ENCODE data around the gene FITM1.

Gene FITM1, protein sequence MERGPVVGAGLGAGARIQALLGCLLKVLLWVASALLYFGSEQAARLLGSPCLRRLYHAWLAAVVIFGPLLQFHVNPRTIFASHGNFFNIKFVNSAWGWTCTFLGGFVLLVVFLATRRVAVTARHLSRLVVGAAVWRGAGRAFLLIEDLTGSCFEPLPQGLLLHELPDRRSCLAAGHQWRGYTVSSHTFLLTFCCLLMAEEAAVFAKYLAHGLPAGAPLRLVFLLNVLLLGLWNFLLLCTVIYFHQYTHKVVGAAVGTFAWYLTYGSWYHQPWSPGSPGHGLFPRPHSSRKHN

DNA sequence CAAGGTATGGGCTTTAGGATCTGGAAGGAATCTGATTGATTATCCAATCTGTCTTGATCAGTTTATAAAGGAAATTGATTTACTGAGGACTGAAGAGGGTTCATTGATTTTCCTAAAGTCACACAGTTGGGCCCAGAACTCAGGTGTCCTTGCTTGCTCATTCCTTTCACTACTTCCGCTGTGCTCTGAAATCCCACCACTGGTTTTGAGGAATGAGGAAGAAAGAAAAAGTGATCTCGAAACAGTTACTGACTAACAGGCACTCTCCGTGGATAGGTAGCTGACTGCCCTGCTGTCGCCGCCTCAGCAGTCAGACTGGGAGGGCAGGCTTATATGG is at the start of gene FITM1:
FITM1 (plus strand) TSS at position 280 of the 337 bp plus-strand sequence. CDS start 905 bp downstream, outside the sequence.
- in situ Hi-C loops (cut with HindIII; ENCODE audit: low pct_ligation_motif_present, low pct_unique_long_range_greater_than_20kb, low sequenced_read_pairs): no loop called here

DNA sequence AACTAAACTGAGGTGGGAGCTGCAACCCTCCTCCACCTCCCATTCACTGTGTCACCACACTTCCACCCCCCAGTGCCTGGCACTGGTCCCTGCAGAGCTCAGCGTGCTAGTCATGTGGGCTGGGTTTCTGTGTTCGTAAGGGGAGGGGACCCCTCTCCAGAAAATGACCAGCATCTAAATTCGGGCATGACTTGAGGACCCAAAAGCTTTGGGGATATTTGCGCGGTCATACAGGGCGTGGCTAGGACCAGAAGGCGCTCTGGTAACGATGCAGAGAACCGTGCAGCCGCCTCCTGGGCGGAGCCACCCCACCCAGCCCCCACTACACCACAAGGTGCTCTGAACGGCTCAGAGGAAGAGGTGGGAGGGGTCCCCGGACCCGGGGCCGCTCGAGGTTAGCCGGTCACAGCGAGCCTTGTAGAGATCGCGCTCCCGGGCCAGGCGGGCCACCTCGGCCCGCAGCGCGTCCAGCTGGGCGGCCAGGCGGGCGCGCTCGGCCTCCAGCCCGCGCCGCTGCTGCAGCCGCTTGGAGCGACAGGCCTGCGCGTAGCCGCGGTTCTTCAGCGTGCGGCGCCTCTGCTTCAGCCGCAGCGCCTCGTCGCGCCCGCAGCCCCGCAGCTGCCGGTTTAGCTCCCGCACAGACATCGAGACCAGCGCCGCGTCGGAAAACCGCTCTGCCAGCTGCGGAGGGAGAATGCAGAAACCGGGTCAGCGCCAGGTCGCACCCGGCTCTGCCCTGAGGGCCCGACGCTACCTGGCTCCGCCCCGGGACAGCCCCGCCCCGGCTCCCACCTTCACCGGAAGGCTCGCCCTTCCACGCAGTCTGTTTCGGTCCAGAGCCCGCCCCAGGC is 49.3 kb upstream of the FITM1 start:
- in situ Hi-C loops (cut with HindIII; ENCODE audit: low pct_ligation_motif_present, low pct_unique_long_range_greater_than_20kb, low sequenced_read_pairs): no loop called here
- DNase-seq: peak; percentile 11

More for the DNA sequence above, at the start of gene FITM1:
- DNase-seq: no peak

DNA sequence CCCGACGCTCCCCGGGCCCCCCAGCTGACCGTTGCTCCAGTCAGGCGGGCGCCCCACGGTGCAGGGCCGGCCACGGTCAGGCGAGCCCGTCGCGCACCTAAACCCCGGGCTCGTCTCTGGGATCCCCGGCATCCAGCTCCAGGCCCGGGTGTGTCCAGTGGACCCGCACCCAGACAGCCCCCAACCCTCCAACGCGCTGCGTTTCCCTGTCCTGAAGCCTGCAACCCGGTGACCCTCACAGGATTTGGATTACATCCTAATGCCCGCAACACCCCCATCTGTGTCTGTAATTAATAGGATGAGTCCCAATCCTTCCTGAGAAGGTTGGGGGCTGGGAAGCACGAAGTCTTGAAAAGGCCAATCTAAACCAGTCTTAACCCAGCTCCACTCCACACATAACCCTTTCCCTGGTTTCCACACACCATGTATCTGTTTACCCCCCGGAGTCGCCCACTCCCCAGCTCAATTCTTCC is 48.7 kb upstream of the FITM1 start:
- in situ Hi-C loops (cut with HindIII; ENCODE audit: low pct_ligation_motif_present, low pct_unique_long_range_greater_than_20kb, low sequenced_read_pairs): no loop called here
- DNase-seq: no peak

DNA sequence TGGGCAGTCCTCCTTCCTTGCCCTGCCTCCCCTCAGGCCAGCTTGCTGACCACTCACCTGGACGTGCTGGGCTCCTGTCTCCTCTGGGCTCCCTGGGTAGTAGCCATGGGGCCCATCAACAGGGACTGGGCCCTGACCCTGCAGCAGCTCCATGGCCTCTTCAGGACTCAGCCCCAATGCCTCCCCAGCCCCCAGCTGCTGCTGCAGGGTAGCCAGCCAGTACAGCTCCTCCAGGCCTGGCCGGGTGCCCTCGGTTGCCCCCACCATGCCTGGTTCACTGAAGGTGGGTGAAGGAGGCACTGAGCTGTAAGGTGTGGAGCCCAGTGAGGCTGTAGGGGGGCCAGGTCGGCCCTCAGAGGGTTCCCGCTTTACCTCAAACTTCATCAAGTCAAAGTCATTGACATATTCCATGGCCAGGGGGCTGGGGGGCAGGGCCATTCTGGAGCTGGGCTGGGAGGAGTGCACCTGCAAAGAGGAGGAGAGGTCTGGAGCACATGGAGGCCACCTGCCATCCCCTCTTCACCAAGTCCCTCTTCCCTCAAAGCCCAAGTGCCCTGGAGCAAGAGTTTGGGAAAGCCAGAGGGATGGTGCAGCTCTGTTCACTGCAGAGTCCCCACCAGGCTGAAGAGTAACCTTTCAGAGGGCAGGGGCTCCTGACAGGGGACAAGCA is 47.9 kb upstream of the FITM1 start:
- in situ Hi-C loops (cut with HindIII; ENCODE audit: low pct_ligation_motif_present, low pct_unique_long_range_greater_than_20kb, low sequenced_read_pairs): no loop called here
- DNase-seq: no peak

DNA sequence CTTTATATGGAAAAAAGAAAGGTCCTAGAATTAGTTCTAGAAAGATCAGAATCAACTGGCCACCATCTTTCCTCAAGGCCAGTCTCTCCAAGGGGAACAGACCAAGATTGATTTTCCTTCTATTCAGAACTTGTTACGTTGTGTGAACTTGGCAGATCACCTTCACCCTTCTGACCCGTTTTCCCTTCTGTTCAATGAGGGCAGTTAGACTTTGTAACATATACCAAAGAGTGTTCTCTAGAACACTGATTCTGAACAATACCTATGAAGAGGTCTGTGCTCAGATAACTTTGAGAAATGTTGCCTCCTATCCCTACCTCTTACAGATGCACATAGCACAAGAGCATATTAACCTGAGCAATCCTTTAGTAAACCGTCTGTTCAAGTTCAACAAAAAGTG is 47.0 kb upstream of the FITM1 start:
- DNase-seq: no peak
- in situ Hi-C loops (cut with HindIII; ENCODE audit: low pct_ligation_motif_present, low pct_unique_long_range_greater_than_20kb, low sequenced_read_pairs): no loop called here

DNA sequence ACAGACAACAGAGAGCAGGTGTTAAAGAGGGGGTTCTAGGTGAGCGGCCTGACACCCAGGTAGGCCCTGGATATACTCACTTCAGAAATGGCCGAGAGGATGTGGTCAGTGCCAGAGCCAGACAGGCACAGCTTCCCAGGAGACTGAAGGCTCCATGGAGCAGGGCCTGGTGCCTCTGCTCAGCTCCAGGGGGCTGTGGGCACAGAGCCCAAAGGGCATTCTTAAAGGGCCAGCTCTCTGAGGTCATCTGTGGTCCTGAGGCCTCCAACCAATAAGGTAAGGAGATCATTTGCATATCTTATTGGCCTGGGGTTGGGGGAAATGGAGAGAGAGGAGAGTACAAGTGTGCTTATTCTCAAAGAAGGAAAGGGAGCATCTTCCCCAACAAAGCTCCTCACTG is 46.0 kb upstream of the FITM1 start:
- in situ Hi-C loops (cut with HindIII; ENCODE audit: low pct_ligation_motif_present, low pct_unique_long_range_greater_than_20kb, low sequenced_read_pairs): no loop called here
- no peak for DNase-seq

DNA sequence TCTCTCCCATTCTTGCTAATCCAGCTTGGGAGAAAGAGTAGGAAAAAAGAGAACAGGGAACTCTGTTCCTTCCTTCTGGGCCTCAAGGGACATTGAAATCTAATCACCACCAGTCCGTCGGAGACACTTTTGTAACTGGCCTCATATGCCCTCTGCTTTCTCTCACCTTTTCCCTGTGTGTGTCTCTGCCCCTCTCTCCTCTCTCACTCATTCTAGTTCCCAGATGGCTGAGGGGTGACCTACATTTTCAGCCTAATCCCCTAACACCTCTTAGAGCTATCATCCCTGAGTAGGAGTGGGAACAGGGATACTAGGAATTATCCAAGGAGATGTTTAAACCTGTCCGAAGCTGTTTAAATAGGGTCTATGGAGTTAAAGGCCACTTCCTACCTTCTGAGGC is 45.2 kb upstream of the FITM1 start:
- in situ Hi-C loops (cut with HindIII; ENCODE audit: low pct_ligation_motif_present, low pct_unique_long_range_greater_than_20kb, low sequenced_read_pairs): no loop called here

DNA sequence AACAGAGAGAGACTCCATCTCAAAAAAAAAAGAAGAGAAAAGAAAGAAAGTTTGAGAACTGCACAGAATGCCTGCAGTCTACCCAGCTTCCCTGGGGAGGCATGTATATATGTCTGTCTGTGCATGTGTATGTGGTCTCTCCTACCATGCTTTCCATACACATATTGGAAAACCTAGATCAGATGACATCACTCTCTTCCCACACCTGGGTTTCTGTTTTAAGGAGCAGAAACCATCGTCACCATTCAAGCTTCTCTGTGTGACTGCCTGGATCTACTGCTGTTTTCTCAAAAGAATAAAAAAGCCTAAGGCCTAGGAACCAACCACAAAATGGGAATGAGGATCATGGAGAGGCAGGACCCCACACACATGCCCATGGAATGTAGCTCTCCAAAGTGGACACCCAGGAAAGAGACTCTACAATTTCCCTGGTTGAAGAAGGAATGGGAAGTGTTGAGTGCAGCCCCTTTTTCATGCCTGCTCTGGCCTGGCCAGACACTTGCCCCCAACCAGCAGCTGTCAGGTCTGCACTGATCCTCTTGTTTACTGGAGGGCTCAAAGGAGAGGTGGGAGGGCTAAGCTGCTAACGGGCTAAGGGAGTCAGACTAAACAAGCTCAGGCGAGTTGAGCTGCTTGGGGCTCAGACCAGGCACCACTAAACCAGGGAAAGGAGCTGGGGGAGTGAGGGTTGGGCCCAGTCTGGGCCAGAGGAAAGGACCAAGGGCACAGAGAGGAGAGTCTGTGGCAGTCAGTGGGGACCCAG is 44.1 kb upstream of the FITM1 start:
- DNase-seq: no peak
- in situ Hi-C loops (cut with HindIII; ENCODE audit: low pct_ligation_motif_present, low pct_unique_long_range_greater_than_20kb, low sequenced_read_pairs): no loop called here

More for the DNA sequence above, 45.2 kb upstream of the FITM1 start:
- no peak for DNase-seq

DNA sequence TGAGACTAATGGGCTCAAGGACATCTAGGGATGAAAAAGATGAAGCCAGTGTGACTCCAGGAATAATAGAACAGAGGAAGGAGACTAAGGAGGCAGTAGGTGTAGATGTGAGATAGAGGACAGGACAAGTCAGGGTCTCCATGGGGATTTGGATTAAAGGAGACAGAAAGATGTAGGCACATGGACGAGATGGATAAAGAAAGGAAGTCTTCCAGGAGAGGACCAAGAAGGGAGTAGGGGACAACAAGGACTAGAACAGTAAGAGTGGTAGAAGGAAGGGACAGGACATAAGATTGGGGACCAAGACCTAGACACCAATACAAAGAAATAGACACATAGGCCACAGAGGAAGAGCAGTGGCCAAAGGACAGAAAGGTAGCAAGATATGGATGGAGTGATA is 43.5 kb upstream of the FITM1 start:
- in situ Hi-C loops (cut with HindIII; ENCODE audit: low pct_ligation_motif_present, low pct_unique_long_range_greater_than_20kb, low sequenced_read_pairs): no loop called here
- DNase-seq: no peak

DNA sequence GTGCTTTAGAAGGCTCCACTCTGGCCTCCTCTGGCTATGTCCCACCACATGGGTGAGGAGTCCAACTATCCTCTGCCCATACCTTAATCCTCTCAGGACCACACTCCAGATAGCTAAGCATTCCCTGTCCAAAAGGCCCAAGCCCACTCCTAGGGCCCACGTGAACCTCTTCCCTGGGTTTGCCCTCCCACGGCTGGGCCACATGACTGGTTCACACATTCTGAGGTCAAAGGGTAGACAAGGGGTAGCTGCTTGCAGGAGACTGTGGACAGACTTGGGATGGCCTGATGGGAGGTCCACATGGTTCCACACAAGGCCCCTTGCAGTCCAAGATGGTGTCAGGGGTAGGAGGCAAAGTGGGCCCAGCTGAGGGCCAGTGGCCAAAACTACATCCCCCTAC is 42.4 kb upstream of the FITM1 start:
- in situ Hi-C loops (cut with HindIII; ENCODE audit: low pct_ligation_motif_present, low pct_unique_long_range_greater_than_20kb, low sequenced_read_pairs): no loop called here
- DNase-seq: no peak

DNA sequence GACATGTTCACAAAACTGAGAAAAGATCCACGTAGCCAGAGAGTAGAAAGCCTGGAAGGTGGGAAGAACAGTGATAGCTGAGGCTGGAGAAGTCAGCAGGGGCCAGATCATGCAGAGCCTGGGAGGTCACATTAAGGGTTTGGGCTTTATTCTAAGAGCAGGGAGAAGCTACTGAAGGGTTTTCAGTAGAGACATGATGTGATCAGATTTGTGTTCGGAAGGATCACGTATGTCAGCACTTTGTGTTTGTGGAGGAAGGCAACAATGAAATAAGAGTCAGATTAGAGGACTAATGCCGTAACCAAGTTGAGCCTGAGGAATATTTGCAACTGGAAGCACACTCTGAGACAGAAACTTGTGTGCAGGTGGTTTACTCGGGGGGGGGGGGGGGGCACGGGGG is 40.6 kb upstream of the FITM1 start:
- no peak for DNase-seq
- in situ Hi-C loops (cut with HindIII; ENCODE audit: low pct_ligation_motif_present, low pct_unique_long_range_greater_than_20kb, low sequenced_read_pairs): no loop called here

DNA sequence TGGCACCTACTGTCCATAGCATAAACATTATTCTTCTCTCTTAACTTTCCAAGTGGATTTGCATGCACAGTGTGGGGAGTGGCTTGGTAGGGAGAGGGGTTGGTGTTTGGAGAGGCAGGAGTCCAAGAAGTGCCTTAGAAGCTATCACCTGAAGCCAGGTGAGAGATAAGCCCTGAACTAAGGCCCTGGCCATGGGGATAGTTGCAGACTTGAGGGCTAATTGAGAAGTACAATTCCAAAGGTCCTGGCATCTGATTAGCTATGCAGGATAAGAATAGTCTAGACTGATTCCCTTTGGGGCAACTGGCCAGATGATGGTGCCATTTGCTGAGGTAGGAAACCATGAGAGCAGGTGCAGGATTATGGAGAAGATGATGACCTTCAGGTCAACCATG is 38.4 kb upstream of the FITM1 start:
- in situ Hi-C loops (cut with HindIII; ENCODE audit: low pct_ligation_motif_present, low pct_unique_long_range_greater_than_20kb, low sequenced_read_pairs): no loop called here
- DNase-seq: no peak

DNA sequence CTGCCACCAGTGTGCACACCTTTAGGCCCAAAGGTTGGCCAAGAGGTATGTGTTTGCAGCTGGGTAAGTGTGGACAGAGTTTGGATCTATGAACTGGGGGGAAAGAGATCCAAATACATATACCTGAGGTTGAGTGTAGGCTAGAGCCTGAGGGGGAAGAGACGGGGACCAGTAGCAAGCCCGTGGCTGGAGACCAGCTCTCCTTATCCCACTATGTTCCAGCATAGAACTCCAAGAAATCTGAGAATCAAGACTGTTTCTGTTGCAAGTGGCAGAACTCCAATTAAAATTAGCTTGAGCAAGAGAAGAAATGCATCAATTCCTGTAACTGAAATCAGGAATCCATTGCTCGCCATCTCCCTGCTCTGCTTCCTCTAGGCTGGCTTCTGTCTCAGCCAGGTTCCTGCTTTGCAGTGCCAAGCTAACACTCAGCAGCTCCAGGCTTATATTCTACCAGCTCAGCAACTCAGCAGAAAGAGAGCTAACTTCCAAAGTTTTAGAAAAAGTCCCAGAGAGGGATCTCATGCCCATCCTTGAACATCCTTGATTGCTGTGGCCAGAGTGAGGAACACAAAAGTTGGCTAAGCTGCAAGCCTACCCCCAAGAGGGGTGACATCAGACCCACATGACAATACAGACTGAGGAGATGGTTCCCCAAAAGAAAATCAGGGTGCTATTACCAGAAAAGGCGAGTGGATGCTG is 37.8 kb upstream of the FITM1 start:
- DNase-seq: no peak
- in situ Hi-C loops (cut with HindIII; ENCODE audit: low pct_ligation_motif_present, low pct_unique_long_range_greater_than_20kb, low sequenced_read_pairs): no loop called here

DNA sequence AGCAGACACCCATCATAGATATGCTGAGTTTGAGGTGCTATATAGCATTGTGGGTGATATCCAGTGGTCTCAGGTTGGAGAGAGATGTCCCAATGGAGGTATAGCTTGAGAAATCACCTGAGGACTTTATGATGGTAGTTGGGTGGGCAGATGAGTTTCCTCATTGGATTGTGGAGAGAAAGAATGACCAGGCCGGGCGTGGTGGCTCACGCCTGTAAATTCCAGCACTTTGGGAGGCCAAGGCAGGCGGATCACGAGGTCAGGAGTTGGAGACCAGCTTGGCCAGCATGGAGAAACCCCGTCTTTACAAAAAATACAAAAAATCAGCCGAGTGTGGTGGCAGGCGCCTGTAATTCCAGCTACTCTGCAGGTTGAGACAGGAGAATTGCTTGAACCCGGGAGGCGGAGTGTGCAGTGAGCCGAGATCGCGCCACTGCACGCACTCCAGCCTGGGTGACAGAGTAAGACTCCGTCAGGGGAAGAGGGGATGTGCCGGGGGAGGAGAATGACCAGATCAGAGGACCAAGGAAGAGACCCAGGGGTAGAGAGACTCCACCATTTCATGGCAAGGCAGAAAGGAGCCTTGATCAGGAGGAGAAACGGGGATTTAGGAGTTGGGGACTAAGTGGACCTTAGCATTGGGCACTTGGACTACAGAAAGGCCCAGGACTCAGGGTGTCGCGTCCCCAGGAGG is 37.1 kb upstream of the FITM1 start:
- in situ Hi-C loops (cut with HindIII; ENCODE audit: low pct_ligation_motif_present, low pct_unique_long_range_greater_than_20kb, low sequenced_read_pairs): no loop called here

DNA sequence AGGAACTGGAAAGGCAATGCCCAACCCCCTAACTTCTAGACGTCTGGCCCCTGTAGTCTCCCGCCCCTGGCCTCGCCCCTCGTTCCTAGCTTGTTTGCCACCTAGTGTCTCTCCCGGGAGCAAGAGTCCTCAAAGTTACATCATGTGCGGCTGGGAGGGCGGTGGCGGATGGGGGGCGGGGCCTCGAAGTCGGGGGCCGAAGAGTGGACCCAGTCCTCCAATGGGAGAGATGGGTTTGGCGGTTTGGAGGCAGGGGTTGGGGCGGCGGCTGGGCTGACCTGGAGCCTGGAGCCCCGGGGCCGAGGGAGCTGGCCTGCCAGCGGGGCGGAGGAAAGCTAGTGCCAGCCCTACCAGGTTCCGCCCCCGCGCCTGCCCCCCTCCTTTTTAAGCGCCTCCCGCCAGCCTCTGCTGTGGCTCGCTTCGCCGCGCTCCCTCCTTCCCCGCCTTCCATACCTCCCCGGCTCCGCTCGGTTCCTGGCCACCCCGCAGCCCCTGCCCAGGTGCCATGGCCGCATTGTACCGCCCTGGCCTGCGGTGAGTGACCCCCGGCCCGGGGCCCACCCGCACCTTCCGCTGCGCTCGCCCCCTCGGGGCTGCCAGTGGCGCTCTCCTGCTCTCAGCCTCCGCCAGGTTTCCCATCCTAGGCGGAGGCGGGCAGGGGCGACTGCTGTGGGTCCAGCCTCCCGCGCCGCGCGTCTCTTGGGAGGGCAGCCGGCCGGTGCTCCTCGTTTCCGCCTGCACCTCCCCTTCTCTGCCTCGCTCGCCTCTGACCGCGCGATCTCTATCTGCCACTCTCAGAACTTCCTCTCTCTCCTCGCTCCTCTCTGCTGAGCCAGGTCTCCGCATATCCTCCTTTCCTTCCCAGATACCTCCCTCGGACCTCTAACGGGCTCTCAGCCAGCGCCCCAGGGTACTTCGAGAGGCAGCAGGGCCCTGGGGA is 36.3 kb upstream of the FITM1 start, which contains the start of gene PCK2:
PCK2 (plus strand) TSS at position 411 of the 940 bp plus-strand sequence; CDS start at position 506, 95 bp downstream.
- peak; percentile 88 for DNase-seq
- in situ Hi-C loops (cut with HindIII; ENCODE audit: low pct_ligation_motif_present, low pct_unique_long_range_greater_than_20kb, low sequenced_read_pairs): no loop called here

More for the DNA sequence above, 37.1 kb upstream of the FITM1 start:
- no peak for DNase-seq

DNA sequence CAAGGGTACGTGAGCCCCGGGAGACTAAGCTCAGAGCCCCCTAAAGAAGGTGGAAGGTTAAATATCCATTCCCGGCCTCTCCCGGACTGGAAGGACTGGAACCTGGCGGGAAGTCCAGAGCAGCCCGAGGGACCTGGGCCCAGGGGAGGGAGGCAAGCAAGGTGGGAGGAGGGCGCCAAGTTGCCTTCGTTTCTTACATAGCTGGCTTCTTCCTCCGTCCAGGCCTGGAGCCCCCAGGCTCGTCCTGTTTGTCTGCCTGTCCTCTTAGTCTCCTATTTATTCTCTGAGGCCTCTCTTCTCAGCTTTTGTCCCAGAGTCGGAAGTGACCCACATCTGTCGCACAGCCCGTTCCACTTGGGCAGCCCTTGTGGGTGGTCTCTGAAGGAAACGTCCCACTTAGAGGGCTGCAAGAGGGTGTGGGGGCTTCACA is 35.6 kb upstream of the FITM1 start:
- DNase-seq: no peak
- in situ Hi-C loops (cut with HindIII; ENCODE audit: low pct_ligation_motif_present, low pct_unique_long_range_greater_than_20kb, low sequenced_read_pairs): no loop called here
